IPS-18a (cell line): Measurements from ENCODE around the gene AP4B1.

Source experiments
- H3K27ac ChIP-seq: one replicate; pipeline ENCODE4 v1.5.1; 2013; ENCODE audit warnings: low read length
- H3K27me3 ChIP-seq: one replicate; pipeline ENCODE4 v1.6.1; 2013; ENCODE audit warnings: mild to moderate bottlenecking, low read length; ENCODE audit not compliant: control insufficient read depth, insufficient read depth
- H3K36me3 ChIP-seq: one replicate; pipeline ENCODE4 v1.6.1; 2013; ENCODE audit warnings: low read depth, low read length; ENCODE audit not compliant: control insufficient read depth
- H3K4me1 ChIP-seq: one replicate; pipeline ENCODE4 v1.6.1; 2013; ENCODE audit warnings: low read depth, low read length; ENCODE audit not compliant: control insufficient read depth
- H3K4me3 ChIP-seq: one replicate; pipeline ENCODE4 v1.5.1; 2013; ENCODE audit warnings: low read length
- H3K9ac ChIP-seq: one replicate; pipeline ENCODE4 v1.6.1; 2013; ENCODE audit warnings: mild to moderate bottlenecking, low read length, moderate library complexity
- H3K9me3 ChIP-seq: one replicate; pipeline ENCODE4 v1.6.1; 2013; ENCODE audit warnings: low read depth, low read length; ENCODE audit not compliant: control insufficient read depth

AP4B1 gene

DNA sequence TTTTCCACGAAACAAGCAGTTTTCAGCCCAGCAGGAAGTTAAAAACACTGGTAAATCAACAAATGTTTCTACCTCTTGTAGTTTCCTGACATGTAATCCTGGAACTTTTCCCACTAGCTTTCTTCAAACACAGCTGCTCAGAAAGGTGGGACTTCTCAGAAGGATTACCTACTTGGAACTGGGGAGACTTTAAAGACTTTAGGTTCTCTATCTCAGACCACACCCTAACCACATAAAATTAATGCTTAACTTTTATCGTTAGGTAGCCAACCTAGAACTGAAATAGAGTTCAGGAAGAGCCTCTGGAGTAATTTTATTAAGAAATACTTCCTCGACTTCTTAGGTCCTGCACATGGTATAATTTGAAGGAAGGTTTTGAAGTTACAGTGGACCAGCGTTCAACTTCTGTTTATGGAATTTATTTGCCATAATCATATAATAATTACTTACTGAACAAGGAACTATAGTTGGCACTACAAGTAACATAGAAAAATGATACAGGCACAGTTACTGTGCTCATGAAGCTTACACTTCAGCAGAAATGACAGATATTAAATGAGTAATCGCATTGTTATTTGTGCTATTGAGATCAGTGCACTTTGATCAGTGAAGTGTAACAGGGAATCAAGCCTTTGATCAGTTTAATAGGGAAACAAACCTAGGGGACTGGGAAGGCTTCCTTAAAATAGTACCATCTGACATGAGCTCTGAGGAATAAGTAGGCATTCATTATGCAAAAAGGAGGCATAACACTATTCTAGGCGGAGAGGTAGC lies 17.0 kb downstream of the AP4B1 start, which contains the start of gene BCL2L15:
Gene BCL2L15 (minus strand): TSS at position 180 of the 774 bp plus-strand sequence. CDS start 206 bp downstream, outside the sequence.
- H3K36me3 ChIP-seq, result no peaks in the 10 kb centered on the region
- no peak within 1 kb of the TSS for H3K4me3 ChIP-seq
- no peaks in the 10 kb centered on the region for H3K9me3 ChIP-seq
- no peaks in the 10 kb centered on the region for H3K4me1 ChIP-seq
- no peak within 1 kb of the TSS for H3K9ac ChIP-seq
- H3K27me3 ChIP-seq, result no peaks in the 10 kb centered on the region
- no peak within 1 kb of the TSS for H3K27ac ChIP-seq

DNA sequence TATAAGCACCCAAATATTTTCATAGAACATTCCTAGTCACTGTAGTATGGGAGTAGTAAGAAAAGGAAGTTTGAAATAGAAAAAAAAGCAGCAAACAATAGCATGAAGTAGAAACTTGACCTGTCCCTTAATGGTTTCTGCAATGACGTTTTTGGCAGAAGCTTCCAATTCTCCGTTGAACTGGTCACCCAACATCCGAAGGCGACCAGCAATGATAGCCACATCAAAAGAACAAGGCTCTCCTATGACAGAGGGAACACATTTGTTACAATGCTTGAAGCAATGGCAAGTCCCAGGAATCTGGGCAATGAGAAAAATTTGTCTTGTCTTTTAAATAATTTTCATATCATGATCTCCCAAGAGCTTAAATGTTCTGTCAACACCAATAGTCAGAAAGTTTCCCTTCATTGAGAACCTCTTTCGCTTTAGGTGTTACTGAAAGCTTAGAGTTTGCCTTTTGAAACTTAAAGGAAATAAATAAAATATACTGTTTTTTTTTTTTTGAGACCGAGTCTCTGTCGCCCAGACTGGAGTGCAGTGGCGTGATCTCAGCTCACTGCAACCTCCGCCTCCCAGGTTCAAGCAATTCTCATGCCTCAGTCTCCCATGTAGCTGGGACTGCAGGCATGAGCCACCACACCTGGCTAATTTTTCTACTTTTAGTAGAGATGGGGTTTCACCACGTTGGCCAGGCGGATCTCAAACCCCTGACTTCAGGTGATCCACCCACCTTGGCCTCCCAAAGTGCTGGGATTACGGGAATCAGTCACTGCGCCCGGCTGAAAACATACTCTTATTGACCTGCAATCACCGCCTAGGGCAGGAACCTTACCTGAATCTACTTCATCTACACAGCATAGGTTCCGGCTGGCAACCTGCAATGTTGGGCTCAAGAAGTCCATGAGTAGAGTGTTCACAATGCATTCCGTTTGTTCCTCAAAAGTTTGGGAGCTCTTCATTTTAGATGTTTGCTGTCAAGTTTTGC lies 17.9 kb downstream of the AP4B1 start:
- Histone ChIP-seq H3K27me3 (no peaks in the 10 kb centered on the region), H3K4me1 (no peaks in the 10 kb centered on the region), H3K36me3 (no peaks in the 10 kb centered on the region), H3K9ac (no peak overlapping the region), H3K4me3 (no peak overlapping the region), H3K9me3 (no peaks in the 10 kb centered on the region), H3K27ac (no peak overlapping the region)

DNA sequence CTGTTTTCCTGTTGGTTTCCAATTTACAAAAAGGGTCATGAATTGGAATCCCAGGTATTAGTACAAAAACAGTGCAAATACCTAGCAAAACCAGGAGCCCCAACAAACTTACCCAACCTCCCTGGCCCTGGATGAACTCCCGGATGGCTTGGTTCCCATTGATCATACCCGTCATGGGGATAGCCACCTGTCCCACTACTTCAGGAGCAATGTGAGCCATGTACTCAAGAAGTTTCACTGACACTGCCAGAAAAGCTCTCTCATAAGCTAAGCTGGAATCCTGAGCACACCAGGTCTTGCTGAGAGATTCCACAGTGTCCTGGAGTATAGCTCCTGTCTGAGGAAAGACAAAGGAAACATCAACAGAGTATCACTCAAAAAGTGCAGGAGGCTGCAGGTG lies 22.9 kb downstream of the AP4B1 start:
- H3K4me1 ChIP-seq, result peaks cover 2% of the 10 kb centered on the region
- H3K36me3 ChIP-seq, result no peaks in the 10 kb centered on the region
- no peak overlapping the region for H3K9ac ChIP-seq
- H3K4me3 ChIP-seq, result no peak overlapping the region
- no peak overlapping the region for H3K27ac ChIP-seq
- no peaks in the 10 kb centered on the region for H3K9me3 ChIP-seq
- H3K27me3 ChIP-seq, result no peaks in the 10 kb centered on the region

DNA sequence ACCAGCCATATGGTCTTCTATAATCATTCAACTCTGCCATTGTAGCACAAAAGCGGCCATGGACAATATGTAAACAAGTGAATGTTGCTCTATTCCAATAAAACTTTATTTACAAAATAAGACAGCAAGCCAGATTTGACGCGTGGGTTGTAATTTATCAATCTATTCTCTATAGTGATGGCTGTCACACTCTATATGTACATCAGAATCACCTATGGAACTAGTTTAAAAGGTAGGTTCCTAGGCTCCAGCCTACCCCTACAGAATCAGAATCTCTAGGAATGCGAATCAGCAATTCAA lies 24.9 kb downstream of the AP4B1 start:
- Histone ChIP-seq H3K27me3 (no peaks in the 10 kb centered on the region), H3K36me3 (no peaks in the 10 kb centered on the region), H3K4me3 (no peak overlapping the region), H3K4me1 (peaks cover 2% of the 10 kb centered on the region), H3K27ac (no peak overlapping the region), H3K9me3 (no peaks in the 10 kb centered on the region), H3K9ac (no peak overlapping the region)

DNA sequence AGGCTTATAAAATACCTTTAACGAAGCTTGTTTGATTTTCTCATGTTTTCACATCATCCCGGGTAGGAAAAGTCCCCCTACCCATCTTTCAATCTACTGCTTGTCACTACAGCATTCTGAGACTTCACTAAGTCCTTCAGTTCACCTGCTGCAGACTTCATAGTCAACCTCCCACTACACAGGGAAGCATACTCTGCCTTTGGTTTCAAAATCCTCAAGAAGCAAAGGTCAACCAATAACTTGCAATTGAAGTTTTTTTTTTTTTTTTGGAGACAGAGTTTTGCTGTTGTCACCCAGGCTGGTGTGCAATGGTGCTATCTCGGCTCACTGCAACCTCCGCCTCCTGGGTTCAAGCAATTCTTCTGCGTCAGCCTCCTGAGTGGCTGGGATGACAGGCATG lies 28.4 kb downstream of the AP4B1 start:
- no peaks in the 10 kb centered on the region for H3K36me3 ChIP-seq
- no peak overlapping the region for H3K27ac ChIP-seq
- no peak overlapping the region for H3K4me3 ChIP-seq
- H3K4me1 ChIP-seq, result peaks cover 2% of the 10 kb centered on the region
- no peaks in the 10 kb centered on the region for H3K9me3 ChIP-seq
- H3K27me3 ChIP-seq, result no peaks in the 10 kb centered on the region
- H3K9ac ChIP-seq, result no peak overlapping the region

DNA sequence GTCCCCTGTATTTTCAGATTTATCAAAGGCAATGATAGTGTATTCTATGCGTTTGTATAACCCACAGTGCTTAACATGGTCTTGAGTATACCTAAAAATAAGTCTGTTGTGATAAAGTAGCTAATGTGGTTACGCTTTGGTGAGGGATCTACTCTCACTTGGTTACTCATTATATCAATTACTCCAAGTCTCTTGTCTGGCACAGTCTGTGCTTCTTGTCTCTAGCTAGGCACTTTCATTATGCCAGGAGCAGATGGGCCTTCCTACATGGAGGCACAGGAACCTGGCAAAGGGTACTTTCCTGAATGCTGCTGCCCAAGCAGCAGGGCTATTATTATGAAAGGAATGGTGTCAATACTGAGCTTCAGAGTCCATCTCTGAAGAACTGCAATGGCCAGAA lies 28.9 kb downstream of the AP4B1 start:
- Histone ChIP-seq H3K9me3 (no peaks in the 10 kb centered on the region), H3K36me3 (no peaks in the 10 kb centered on the region), H3K27ac (no peak overlapping the region), H3K4me1 (peaks cover 2% of the 10 kb centered on the region), H3K4me3 (no peak overlapping the region), H3K27me3 (no peaks in the 10 kb centered on the region), H3K9ac (no peak overlapping the region)

DNA sequence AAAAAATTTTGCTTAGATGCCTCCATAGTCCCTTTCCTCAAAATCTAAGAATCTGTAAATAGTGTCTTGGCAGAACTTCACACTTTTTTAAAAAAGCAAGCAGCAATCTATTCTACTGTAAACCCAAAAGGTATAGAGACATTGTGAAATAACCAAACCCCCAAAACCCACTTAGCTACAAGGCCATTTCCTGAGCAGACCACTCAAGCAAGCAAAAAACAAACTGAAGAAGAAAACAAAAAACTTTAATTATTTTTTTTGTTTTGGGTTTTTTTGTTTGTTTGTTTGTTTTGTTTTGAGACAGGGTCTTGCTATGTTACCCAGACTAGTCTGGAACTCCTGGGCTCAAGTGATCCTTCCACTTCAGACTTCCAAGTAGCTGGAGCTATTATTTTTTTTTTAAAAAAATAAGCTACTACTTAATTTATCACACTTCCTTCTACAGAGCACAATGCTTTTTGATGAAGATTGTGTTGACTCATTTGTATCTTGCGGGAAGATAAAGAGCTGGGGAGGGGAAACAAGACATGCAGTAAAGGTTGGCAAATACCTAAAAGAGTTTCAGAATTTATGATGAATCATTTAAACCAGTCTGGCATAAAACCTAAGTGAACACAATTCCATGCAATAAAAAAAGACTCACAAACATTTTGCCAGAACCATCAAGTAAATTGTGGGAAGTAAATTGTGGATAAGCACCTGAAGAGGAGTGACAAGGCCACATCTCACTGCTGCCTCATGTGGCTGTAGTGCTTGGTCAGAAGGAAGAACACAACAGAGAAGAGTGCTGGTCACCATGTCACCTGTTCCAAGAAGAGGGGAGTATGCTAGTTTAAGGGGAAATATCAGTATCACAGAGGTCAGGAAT lies 30.4 kb downstream of the AP4B1 start:
- Histone ChIP-seq H3K36me3 (no peaks in the 10 kb centered on the region), H3K27me3 (no peaks in the 10 kb centered on the region), H3K27ac (no peak overlapping the region)

DNA sequence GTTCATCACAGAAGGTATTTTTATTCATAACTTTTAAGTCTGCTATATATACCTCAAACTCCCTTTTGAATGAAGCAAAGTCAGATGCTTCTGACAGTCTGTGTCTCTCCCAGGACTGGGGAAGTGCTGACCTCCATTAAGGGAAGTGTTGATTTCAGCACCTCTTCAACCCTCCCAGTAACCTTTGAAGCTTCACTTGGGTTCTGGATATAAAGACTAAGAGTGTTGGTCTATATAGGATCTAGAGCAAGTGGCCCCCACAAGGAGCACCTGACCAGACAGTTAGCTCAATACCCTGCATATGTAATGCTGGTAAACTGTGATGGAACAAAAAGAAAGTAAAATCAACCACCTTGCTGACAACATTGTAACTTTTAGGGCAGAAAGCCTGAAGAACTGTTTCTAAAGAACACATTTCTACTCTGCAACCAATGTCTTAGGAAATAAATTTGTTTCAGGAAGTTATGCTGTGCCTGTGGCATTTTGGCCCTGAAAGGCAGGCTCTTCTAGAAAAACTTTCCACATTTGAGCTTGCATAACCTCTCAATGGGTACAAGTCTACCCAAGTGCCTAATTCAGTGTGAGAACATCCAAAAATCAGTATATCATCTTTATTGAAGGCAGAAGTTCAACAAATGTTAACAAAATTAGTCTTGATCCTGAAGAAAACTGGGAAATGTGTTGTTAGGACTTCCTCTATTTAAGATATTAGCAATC lies 32.2 kb downstream of the AP4B1 start:
- Histone ChIP-seq H3K4me1 (no peaks in the 10 kb centered on the region), H3K27me3 (no peaks in the 10 kb centered on the region), H3K27ac (no peak overlapping the region), H3K9ac (no peak overlapping the region), H3K36me3 (no peaks in the 10 kb centered on the region), H3K4me3 (no peak overlapping the region), H3K9me3 (no peaks in the 10 kb centered on the region)

More for the DNA sequence above, 30.4 kb downstream of the AP4B1 start:
- H3K4me3 ChIP-seq, result no peak overlapping the region
- no peaks in the 10 kb centered on the region for H3K9me3 ChIP-seq
- no peaks in the 10 kb centered on the region for H3K4me1 ChIP-seq
- no peak overlapping the region for H3K9ac ChIP-seq

DNA sequence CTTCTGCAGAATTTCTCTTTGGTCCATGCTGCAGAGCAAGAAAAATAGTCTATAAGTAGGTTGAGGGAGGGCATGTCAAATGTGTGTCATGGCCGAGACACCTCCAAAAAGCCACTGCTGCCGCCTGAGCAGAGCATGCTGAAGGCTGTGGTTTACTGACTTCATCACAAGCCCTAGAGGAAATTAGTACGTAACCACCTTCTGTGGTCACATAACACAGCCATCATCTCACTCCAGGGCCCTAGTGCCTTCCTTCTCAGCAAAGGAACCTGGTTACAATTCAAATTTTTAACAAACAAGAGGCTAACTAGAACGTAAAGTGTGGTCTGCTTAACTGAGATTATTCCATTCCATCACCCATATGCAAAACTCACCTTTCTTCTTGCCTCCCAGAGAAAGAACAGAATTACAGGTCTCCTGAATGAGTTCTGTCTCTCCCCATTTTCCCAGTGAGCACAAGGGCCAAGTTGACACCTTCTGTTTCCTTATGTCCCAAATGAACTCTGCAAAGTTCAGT lies 32.9 kb downstream of the AP4B1 start, which contains the start of gene PTPN22:
Gene PTPN22 (minus strand): TSS at position 116 of the 517 bp plus-strand sequence.
- Histone ChIP-seq H3K9ac (no peak within 1 kb of the TSS), H3K4me3 (no peak within 1 kb of the TSS), H3K27ac (no peak within 1 kb of the TSS)

DNA sequence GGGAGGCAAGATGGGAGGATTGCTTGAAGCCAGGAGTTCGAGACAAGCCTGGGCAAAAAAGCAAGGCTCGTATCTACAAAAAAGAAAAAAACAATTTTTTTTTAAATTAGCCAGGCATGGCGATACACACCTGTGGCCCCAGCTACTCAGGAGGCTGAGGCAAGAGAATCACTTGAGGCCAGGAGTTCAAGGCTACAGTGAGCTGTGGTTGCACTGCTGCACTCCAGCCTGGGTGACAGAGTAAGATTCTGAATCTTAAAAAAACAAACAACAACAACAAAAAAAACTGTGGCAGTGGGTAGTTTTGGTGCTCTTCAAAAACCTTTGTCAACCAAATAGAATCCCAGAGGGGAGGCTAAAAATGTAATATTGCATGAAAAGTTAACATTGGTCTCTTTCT lies 33.8 kb downstream of the AP4B1 start:
- no peaks in the 10 kb centered on the region for H3K27me3 ChIP-seq
- no peak overlapping the region for H3K27ac ChIP-seq
- H3K9me3 ChIP-seq, result no peaks in the 10 kb centered on the region
- no peaks in the 10 kb centered on the region for H3K4me1 ChIP-seq
- H3K9ac ChIP-seq, result no peak overlapping the region
- no peaks in the 10 kb centered on the region for H3K36me3 ChIP-seq
- no peak overlapping the region for H3K4me3 ChIP-seq

More for the DNA sequence above, 32.9 kb downstream of the AP4B1 start, which contains the start of gene PTPN22:
- no peaks in the 10 kb centered on the region for H3K4me1 ChIP-seq
- H3K9me3 ChIP-seq, result no peaks in the 10 kb centered on the region
- no peaks in the 10 kb centered on the region for H3K36me3 ChIP-seq
- H3K27me3 ChIP-seq, result no peaks in the 10 kb centered on the region
